HFFc6 (cell line): ENCODE measurements around the gene SLC22A1. TPM values are rescaled to one million over a fixed set of nuclear protein-coding genes. Genes with fewer than 3 reads are reported as not detected.

Source experiments
- DNase-seq: peaks from one replicate; pipeline ENCODE4 v3.0.0-alpha.2; 2018
- H3K27ac Mint-ChIP-seq: 2 replicates; pipeline ENCODE4 v1.8.0; 2020; ENCODE audit warnings: mild to moderate bottlenecking, mixed read lengths
- H3K27me3 Mint-ChIP-seq: 2 replicates; pipeline ENCODE4 v1.8.0; 2021; ENCODE audit warnings: mild to moderate bottlenecking, moderate library complexity, mixed read lengths; ENCODE audit not compliant: insufficient read depth
- H3K36me3 Mint-ChIP-seq: 2 replicates; pipeline ENCODE4 v1.8.0; 2021; ENCODE audit warnings: low read depth, mixed read lengths
- H3K4me1 Mint-ChIP-seq: 2 replicates; pipeline ENCODE4 v1.8.0; 2020; ENCODE audit warnings: low read depth, mixed read lengths
- H3K4me3 Mint-ChIP-seq: 2 replicates; pipeline ENCODE4 v1.8.0; 2020; ENCODE audit warnings: mild to moderate bottlenecking, moderate library complexity, mixed read lengths
- H3K9me3 Mint-ChIP-seq: 2 replicates; pipeline ENCODE4 v1.8.0; 2020; ENCODE audit warnings: mild to moderate bottlenecking, mixed read lengths
- total RNA-seq, 6 experiments: library from RNA; stranded (reverse); fragmentation: NEBNext Ultra II Directional; extraction: Animal tissue kit (Norgen Biotek cat#: 25700); gene quantifications; 2 replicates in 1 of 6; 3 replicates in 5 of 6; pipeline ENCODE4 v1.2.3, GENCODE V29; 2021
- TF ChIP-seq, protein P1 (sequence below): fragments of 200-600 bp; sonication (generic); IDR thresholded peaks from 2 replicates; pipeline ENCODE4 v1.5.0; 2021; ENCODE audit warnings: antibody characterized with exemption, mild to moderate bottlenecking

SLC22A1 gene
- total RNA-seq, 6 experiments from 2014 or later: 0.12 to 0.33 (median 0.21) TPM; not detected in 2

DNA sequence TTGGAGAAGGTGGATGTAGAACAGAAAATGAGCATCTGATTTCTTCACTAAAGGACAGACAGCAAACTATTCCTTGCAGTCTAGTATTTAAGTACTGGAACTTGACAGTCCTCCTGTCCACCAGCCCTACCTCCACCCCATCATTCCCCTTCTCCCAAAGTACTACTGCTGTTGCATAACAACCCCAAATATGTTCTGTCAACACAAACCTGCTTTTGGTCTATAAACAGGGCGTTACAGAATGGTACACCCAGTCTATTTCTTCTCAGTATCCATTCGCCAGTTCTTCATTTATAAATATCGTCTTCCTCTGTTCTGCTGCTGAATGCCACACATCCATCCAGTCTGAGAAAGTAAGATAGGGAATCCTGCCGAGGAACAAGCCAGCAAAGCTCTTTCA, 27.7 kb upstream of the SLC22A1 start:
- H3K27me3 Mint-ChIP-seq: no peaks in the 10 kb centered on the region; the same call in 1 of the 2 replicates
- TF ChIP-seq, protein P1, sequence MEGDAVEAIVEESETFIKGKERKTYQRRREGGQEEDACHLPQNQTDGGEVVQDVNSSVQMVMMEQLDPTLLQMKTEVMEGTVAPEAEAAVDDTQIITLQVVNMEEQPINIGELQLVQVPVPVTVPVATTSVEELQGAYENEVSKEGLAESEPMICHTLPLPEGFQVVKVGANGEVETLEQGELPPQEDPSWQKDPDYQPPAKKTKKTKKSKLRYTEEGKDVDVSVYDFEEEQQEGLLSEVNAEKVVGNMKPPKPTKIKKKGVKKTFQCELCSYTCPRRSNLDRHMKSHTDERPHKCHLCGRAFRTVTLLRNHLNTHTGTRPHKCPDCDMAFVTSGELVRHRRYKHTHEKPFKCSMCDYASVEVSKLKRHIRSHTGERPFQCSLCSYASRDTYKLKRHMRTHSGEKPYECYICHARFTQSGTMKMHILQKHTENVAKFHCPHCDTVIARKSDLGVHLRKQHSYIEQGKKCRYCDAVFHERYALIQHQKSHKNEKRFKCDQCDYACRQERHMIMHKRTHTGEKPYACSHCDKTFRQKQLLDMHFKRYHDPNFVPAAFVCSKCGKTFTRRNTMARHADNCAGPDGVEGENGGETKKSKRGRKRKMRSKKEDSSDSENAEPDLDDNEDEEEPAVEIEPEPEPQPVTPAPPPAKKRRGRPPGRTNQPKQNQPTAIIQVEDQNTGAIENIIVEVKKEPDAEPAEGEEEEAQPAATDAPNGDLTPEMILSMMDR: no peak

DNA sequence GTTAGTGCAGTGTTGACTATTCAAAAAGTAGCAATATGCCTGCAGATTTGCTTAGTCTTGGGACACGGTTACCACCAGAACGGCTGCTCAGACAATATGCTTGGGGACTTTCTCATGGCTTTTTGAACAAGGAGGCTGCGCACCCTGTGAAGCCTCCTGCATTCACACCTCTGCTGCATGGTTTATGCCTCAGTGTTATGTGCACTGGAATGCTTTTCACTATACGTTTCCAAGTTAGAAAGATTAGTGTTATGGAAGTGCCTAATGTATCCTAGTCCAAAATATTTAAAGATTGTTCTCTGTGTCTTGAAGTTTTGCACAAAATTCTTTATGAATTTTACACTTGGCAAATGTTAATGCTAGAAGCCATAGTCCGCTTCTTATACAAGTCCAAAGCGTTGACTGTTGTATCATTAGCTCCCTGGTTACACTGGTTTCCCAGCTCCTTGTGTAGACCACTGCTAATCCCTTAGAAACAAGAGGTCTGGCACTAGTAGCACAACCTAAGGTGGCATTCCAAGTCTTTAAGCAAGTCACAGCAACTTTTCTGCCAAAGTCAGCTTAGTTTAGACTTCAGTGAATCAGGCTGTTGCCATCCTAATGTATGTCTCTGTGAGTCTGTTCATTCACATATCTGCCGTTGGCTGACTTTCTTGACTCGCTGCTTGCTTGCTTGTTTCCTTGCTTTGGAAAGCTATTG, 26.3 kb upstream of the SLC22A1 start:
- no peaks in the 10 kb centered on the region for H3K4me1 Mint-ChIP-seq
- TF ChIP-seq, protein P1: no peak

More for the DNA sequence above, 27.7 kb upstream of the SLC22A1 start:
- peaks cover 10% of the 10 kb centered on the region for H3K4me1 Mint-ChIP-seq
- H3K9me3 Mint-ChIP-seq: no peaks in the 10 kb centered on the region
- peaks cover 39% of the 10 kb centered on the region for H3K36me3 Mint-ChIP-seq
- H3K27ac Mint-ChIP-seq: no peak overlapping the region
- no peak overlapping the region for H3K4me3 Mint-ChIP-seq
- DNase-seq: no peak

DNA sequence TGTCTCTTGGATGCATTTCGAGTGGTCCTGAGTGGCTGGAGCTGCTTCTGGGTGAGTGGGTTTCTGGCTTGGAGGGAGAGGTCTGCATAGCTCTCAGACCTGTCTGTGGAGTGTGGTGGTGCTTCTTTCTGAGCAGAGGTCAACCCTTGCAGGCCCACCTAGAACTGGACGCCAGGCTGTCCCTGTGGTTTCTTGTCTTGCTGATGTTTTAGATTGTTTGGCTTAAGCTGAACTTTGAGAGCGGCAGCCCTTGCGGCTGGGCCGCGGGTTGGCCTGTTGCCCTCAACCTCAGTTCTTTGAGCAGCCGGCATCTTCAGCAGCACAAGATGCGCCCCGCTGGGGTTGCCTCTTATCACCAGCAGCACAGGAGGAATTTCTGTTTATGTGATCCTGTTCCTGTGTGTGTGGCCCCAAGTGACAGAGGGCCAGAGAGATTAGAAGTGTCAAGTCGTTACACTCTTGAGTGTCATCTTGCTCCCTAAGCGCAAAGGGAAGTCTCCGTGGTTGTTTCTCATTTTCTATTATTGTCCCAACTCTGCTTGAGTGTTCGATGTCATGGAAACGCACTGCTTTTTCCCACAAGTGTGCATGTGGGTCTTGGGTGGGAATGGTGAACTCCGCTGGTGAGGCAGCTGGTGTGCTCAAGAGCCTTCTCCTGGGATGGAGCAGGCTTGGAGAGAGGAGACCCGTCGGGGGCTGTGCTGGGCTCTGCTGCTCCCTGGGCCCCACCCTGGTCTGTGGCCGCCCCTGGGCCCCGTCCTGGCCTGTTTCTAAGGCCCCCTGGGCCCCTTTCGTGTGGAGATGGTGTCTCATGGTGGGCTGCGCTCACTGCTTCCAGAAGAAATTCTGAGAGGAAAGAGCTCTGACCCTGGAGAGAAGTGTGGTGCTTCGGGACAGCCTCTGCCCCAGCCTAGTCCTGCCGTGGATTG, 20.1 kb upstream of the SLC22A1 start:
- peaks cover 31% of the 10 kb centered on the region for H3K36me3 Mint-ChIP-seq
- TF ChIP-seq, protein P1: no peak
- no peaks in the 10 kb centered on the region for H3K9me3 Mint-ChIP-seq
- no peaks in the 10 kb centered on the region; the same call in 1 of the 2 replicates for H3K27me3 Mint-ChIP-seq
- peak overlapping the region; percentile 3; the same call in 1 of the 2 replicates for H3K27ac Mint-ChIP-seq
- DNase-seq: no peak
- no peak overlapping the region for H3K4me3 Mint-ChIP-seq
- H3K4me1 Mint-ChIP-seq: no peaks in the 10 kb centered on the region

More for the DNA sequence above, 26.3 kb upstream of the SLC22A1 start:
- Mint-ChIP-seq H3K4me3 (no peak overlapping the region), H3K9me3 (no peaks in the 10 kb centered on the region), H3K36me3 (peaks cover 28% of the 10 kb centered on the region), H3K27ac (no peak overlapping the region), H3K27me3 (no peaks in the 10 kb centered on the region)
- DNase-seq: no peak

DNA sequence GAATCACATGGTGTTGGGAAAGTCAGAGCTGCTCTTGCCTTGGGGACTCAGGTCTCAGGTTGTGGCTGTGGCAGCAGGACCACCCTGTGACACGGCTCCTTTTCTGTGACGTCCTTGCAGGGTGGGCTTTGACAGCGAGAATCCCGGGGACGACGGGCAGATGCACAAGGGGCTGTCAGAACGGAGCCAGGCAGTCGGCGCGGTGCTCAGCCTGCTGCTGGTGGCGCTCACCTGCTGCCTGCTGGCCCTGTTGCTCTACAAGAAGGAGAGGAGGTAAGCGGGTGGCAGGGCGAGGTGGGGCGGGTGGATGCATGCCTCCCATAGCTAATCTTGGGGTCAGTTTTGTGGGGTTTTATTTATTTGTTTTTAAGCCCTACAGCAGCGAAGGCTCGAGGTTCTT, 19.2 kb upstream of the SLC22A1 start:
- Mint-ChIP-seq H3K27me3 (no peaks in the 10 kb centered on the region; the same call in 1 of the 2 replicates), H3K9me3 (no peaks in the 10 kb centered on the region), H3K4me3 (no peak overlapping the region), H3K36me3 (peaks cover 28% of the 10 kb centered on the region), H3K27ac (no peak overlapping the region; the same call in 1 of the 2 replicates), H3K4me1 (no peaks in the 10 kb centered on the region)
- TF ChIP-seq, protein P1: no peak
- DNase-seq: no peak

DNA sequence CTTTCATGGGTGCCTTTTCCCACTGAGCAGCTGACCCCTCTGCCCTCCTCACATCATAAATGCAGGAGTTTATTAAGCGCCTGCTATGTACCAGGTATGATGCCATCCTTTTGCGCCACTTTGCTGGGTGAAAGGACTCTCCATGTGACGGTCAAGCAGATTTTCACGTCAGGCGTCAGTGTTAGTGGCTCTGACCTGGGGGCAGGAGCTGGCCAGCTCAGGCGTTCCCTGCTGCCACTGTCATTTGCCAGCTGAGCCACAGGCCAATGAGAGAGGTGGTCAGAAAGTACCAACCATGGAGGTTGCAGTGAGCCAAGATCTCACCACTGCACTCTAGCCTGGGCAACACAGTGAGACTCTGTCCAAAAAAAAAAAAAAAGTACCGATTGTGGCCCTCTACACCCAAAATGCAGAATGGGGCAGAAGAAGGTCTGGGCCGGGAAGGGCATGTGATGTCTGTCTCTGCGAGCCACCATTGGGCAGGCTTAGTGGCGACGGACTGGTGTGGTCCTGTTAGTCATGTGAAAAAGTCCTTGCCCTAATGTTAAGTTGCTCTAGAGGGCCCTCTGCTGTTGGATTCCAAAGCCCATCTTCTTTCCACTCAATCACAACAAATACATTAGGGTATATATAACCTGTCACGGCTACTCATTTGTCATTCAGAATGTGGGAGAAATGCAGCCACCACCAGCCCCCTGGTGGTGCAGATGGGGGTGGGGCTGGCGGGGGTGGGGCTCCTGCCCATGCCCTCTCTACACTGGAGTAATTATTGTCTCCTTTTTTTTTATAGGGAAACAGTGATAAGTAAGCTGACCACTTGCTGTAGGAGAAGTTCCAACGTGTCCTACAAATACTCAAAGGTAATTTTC, 18.4 kb upstream of the SLC22A1 start:
- Mint-ChIP-seq H3K27ac (no peak overlapping the region), H3K9me3 (no peaks in the 10 kb centered on the region), H3K4me3 (no peak overlapping the region), H3K4me1 (no peaks in the 10 kb centered on the region), H3K36me3 (peaks cover 21% of the 10 kb centered on the region), H3K27me3 (no peaks in the 10 kb centered on the region; the same call in 1 of the 2 replicates)
- TF ChIP-seq, protein P1: peak; percentile 74
- DNase-seq: peak; percentile 36
